Psoas muscle (tissue), 8 donors: Measurements from ENCODE around the gene TAPBP. TPM values are rescaled to one million over a fixed set of nuclear protein-coding genes. Genes with fewer than 3 reads are reported as not detected.

Experiments used
- ATAC-seq, 4 donors: fragments of 200-7000 bp; cut with Tn5 transposase; one replicate each; pipeline ENCODE4 v1.9.1; 2020; ENCODE audit warnings: moderate library complexity in 3 of 4, mild to moderate bottlenecking in 2 of 4
- DNase-seq, 2 donors: peaks; one replicate each; pipeline ENCODE4 v3.0.0-alpha.2; 2020
- H3K27ac ChIP-seq: fragments of 200-600 bp; one replicate; pipeline ENCODE4 v1.8.0; 2022
- H3K27me3 ChIP-seq, 3 donors: fragments of 200-600 bp in 1 of 3; one replicate each; pipeline versions ENCODE4 v1.6.1 to v1.8.0; 2013 to 2022; ENCODE audit warnings: low read length in 2 of 3, mild to moderate bottlenecking in 2 of 3, moderate library complexity in 1 of 3; ENCODE audit not compliant: insufficient read depth in 3 of 3
- H3K36me3 ChIP-seq, 2 donors: fragments of 200-600 bp in 1 of 2; one replicate each; pipeline versions ENCODE4 v1.6.1 to v1.8.0; 2013 to 2022; ENCODE audit warnings: low read depth in 1 of 2, mild to moderate bottlenecking in 1 of 2, moderate library complexity in 1 of 2; ENCODE audit not compliant: insufficient read depth in 1 of 2
- H3K4me1 ChIP-seq: fragments of 200-600 bp; one replicate; pipeline ENCODE4 v1.8.0; 2022
- H3K4me3 ChIP-seq: fragments of 200-600 bp; one replicate; pipeline ENCODE4 v1.8.0; 2022; ENCODE audit warnings: mild to moderate bottlenecking
- H3K9me3 ChIP-seq: fragments of 200-600 bp; one replicate; pipeline ENCODE4 v1.8.0; 2022
- CTCF ChIP-seq: fragments of 200-600 bp; IDR thresholded peaks from one replicate; pipeline ENCODE4 v1.8.0; 2022; ENCODE audit warnings: antibody characterized with exemption
- WGBS, 3 donors: extraction: QIAGEN DNeasy Blood & Tissue Kit; methylation state at CpG; one replicate each; pipeline versions ENCODE4 v1.1.6 to v1.1.7; 2013; 5-methylcytosine and 5-hydroxymethylcytosine counted together
- intact Hi-C, 2 donors: fragments of 100-400 bp; cut with DNase I; formaldehyde crosslinking; loops; one replicate each; pipeline versions ENCODE4 v1.11.0 to v1.14.2; 2022
- polyA plus RNA-seq, 3 donors: library from polyadenylated mRNA; stranded (reverse); fragments of 200-250 nt; gene quantifications; one replicate each; pipeline ENCODE4 v1.2.3, GENCODE V29; 2013
- total RNA-seq, 4 donors: library from RNA; stranded (reverse); fragmentation: NEBNext Ultra II Directional in 2 of 4; extraction: Animal tissue kit (Norgen Biotek cat#: 25700) in 2 of 4; gene quantifications; one replicate each; pipeline versions ENCODE4 v1.2.1 to v1.2.4, GENCODE V29; 2021 to 2023
- donor health status: healthy with polysubstance abuse.
- donor health status: DM: no; HTN: no; CAD: no; lungs with moderate emphysema.
- donor health status: Bipolar disorder and iron deficiency.
- donor health status: healthy.
- donor health status: DM: yes; HTN: yes; CAD: no.
- donor health status: DM: no; HTN: no; CAD: no.
- donor health status: DM: no; HTN: no; CAD: no.
- donor health status: DM: yes; HTN: yes; CAD: no.

Gene TAPBP
- total and polyA plus RNA-seq, 7 donors, result 7.9 to 37.4 (median 24.4) TPM

- no peaks in the 10 kb centered on the region for H3K4me1 ChIP-seq
- intact Hi-C loops, result no loop called here
- H3K36me3 ChIP-seq, result peaks cover 6 to 92% of the 10 kb centered on the region in 2 donors
- no peak overlapping the region for H3K4me3 ChIP-seq
- 93 to 97% (median 94%) methylated on average over 5 of the region's 5 CpGs for WGBS, 3 donors
- DNase-seq (no peak), ATAC-seq (no peak)
- H3K27ac ChIP-seq, result no peak overlapping the region
- H3K27me3 ChIP-seq, result no peaks in the 10 kb centered on the region
- H3K9me3 ChIP-seq, result no peaks in the 10 kb centered on the region
- no peak for TF ChIP-seq CTCF
Measured at GRCh38 chr6:33259032-33259431, 54.8 kb downstream of the TAPBP start.

- ATAC-seq (no peak), DNase-seq (no peak)
- H3K27ac ChIP-seq, result no peak overlapping the region
- H3K9me3 ChIP-seq, result no peaks in the 10 kb centered on the region
- intact Hi-C loops, result no loop called here
- H3K27me3 ChIP-seq, result no peaks in the 10 kb centered on the region
- peaks cover 5% of the 10 kb centered on the region for H3K4me1 ChIP-seq
- peaks cover 8 to 75% of the 10 kb centered on the region in 2 donors for H3K36me3 ChIP-seq
- H3K4me3 ChIP-seq, result no peak overlapping the region
- TF ChIP-seq CTCF, result no peak
- whole genome bisulfite sequencing, 3 donors, result 90 to 98% (median 93%) methylated on average over 4 of the region's 4 CpGs
Measured at GRCh38 chr6:33254591-33254990, 59.3 kb downstream of the TAPBP start.

- ATAC-seq (no peak), DNase-seq (no peak)
- TF ChIP-seq CTCF, result no peak
- H3K4me3 ChIP-seq, result no peak overlapping the region
- intact Hi-C loops, result no loop called here
- no peak overlapping the region for H3K27ac ChIP-seq
- H3K27me3 ChIP-seq, result no peaks in the 10 kb centered on the region
- H3K36me3 ChIP-seq, result peaks cover 8 to 60% of the 10 kb centered on the region in 2 donors
- H3K9me3 ChIP-seq, result no peaks in the 10 kb centered on the region
- peaks cover 13% of the 10 kb centered on the region for H3K4me1 ChIP-seq
Measured at GRCh38 chr6:33252759-33253158, 61.1 kb downstream of the TAPBP start.

- Histone ChIP-seq H3K9me3 (no peaks in the 10 kb centered on the region), H3K4me1 (peaks cover 13% of the 10 kb centered on the region), H3K4me3 (no peak overlapping the region), H3K36me3 (peaks cover 8 to 47% of the 10 kb centered on the region in 2 donors), H3K27ac (no peak overlapping the region), H3K27me3 (no peaks in the 10 kb centered on the region)
- 76 to 87% (median 85%) methylated on average over 6 of the region's 6 CpGs for WGBS, 3 donors
- ATAC-seq (no peak), DNase-seq (no peak)
- TF ChIP-seq CTCF, result no peak
- intact Hi-C loops, result no loop called here
Measured at GRCh38 chr6:33251395-33252012, 62.4 kb downstream of the TAPBP start.

- Histone ChIP-seq H3K27me3 (no peaks in the 10 kb centered on the region), H3K4me3 (no peak overlapping the region), H3K4me1 (peaks cover 13% of the 10 kb centered on the region), H3K36me3 (peaks cover 8 to 41% of the 10 kb centered on the region in 2 donors), H3K9me3 (no peaks in the 10 kb centered on the region), H3K27ac (no peak overlapping the region)
- 92 to 100% (median 92%) methylated on average over 13 of the region's 13 CpGs for WGBS, 3 donors
- DNase-seq (no peak), ATAC-seq (no peak)
- intact Hi-C loops, result no loop called here
- no peak for TF ChIP-seq CTCF
Measured at GRCh38 chr6:33250731-33251130, 63.1 kb downstream of the TAPBP start.
